ENCODE results near the gene RFC2. TPM values are rescaled to one million over a fixed set of nuclear protein-coding genes. Genes with fewer than 3 reads are reported as not detected.

Gene RFC2
- total RNA-seq, 2 experiments from 2014 or later: 77.4 to 79.2 TPM

GRCh38 chr7:74275401-74275881, 21.2 kb upstream of the RFC2 start:
- no peaks in the 10 kb centered on the region for H4K20me1 ChIP-seq (ENCODE audit: insufficient read depth, low read length)
- BruUV-seq (replicated peaks): no TSS peak
- H3K9me2 ChIP-seq (ENCODE audit: insufficient read depth, low read length): no peaks in the 10 kb centered on the region
- H3K9me3 ChIP-seq (ENCODE audit: low read length): no peaks in the 10 kb centered on the region
- no peaks in the 10 kb centered on the region for H3K79me2 ChIP-seq (ENCODE audit: insufficient read depth, low read depth, low read length)
- H3K4me2 ChIP-seq (ENCODE audit: low read length): no peak overlapping the region
- intact Hi-C loops (cut with micrococcal nuclease; ENCODE audit: unreplicated experiment): loop anchor here (2.0 kb wide), 1 partner anchor 125 kb away; no protein-coding TSS in a partner anchor
- DNase-seq (ENCODE audit: low spot score): peak; percentile 58
- H3K4me3 ChIP-seq (ENCODE audit: low read depth, low read length, poor library complexity, severe bottlenecking): no peak overlapping the region
- no peaks in the 10 kb centered on the region for H3K36me3 ChIP-seq (ENCODE audit: insufficient read depth, low read length)
- ChIA-PET POLR2A (interaction anchor here (0.7 to 0.9 kb wide), 4 partner anchors 9 to 196 kb away, joined by 3 to 5 read pairs (median 4); no protein-coding TSS in a partner anchor), CTCF (ENCODE audit: unreplicated experiment) (interaction anchor here (1.4 kb wide), 1 partner anchor 126 kb away, joined by 9 read pairs; no protein-coding TSS in a partner anchor)
- H2AFZ ChIP-seq (ENCODE audit: low read length): no peak overlapping the region
- H3K27ac ChIP-seq (ENCODE audit: low read depth, low read length, poor library complexity, severe bottlenecking): peak overlapping the region; percentile 23
- TF ChIP-seq CTCF (conservative IDR thresholded peaks at IDR 0.05; ENCODE audit: low read length) (peak; percentile 75), EZH2phosphoT487 (IDR thresholded peaks at IDR 0.05; ENCODE audit: borderline replicate concordance, low read depth, low read length) (no peak)
- H3K4me1 ChIP-seq (ENCODE audit: insufficient read depth, low read length, poor library complexity, severe bottlenecking): peaks cover 58% of the 10 kb centered on the region

DNA sequence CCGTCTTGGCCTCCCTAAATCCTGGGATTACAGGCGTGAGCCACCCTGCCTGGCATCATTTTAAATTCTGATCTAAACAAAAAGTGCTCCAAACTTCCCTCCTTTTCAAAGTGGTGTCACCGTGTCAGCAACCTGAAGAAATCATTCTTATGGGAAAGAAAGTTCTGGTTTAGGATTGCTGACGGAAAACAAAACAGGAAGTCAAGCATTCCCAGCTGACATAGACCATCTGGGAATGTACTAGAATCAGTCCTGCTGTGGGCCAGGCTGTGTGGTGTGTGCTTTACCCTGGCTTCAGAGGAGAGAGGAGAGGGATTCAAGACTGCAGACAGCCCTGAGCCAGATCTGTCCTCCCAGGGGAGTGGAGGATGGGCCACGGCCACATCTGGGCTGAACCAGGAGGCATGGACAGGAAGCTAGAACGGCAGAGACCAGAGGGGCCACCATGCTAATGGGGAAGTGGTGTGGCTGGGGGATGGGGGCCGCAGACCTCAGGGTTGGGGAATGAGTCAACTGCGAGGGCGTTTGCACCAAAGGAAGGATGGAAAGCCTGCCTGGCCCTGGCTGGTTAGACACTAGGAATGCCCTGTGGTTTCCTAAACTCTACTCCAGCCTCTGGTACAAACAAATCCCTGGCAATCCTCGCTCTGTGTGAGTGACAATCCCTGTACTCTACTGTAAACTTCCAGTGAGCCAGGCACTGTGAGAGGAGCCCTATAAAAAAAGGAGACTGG, 18.3 kb upstream of the RFC2 start:
- Histone ChIP-seq H4K20me1 (ENCODE audit: insufficient read depth, low read length) (no peaks in the 10 kb centered on the region), H3K27ac (ENCODE audit: low read depth, low read length, poor library complexity, severe bottlenecking) (peak overlapping the region; percentile 60), H3K4me1 (ENCODE audit: insufficient read depth, low read length, poor library complexity, severe bottlenecking) (peaks cover 42% of the 10 kb centered on the region), H3K9me3 (ENCODE audit: low read length) (no peaks in the 10 kb centered on the region), H3K9me2 (ENCODE audit: insufficient read depth, low read length) (no peaks in the 10 kb centered on the region), H3K4me3 (ENCODE audit: low read depth, low read length, poor library complexity, severe bottlenecking) (peak overlapping the region; percentile 45), H3K4me2 (ENCODE audit: low read length) (peak overlapping the region; percentile 67), H2AFZ (ENCODE audit: low read length) (peak overlapping the region; percentile 77), H3K79me2 (ENCODE audit: insufficient read depth, low read depth, low read length) (no peaks in the 10 kb centered on the region), H3K36me3 (ENCODE audit: insufficient read depth, low read length) (no peaks in the 10 kb centered on the region)
- peak; percentile 85 for DNase-seq (ENCODE audit: low spot score)
- intact Hi-C loops (cut with micrococcal nuclease; ENCODE audit: unreplicated experiment): no loop called here
- ChIA-PET POLR2A (interaction anchor here (0.5 to 2.1 kb wide), 3 partner anchors 12 to 79 kb away, joined by 3 to 5 read pairs (median 3); no protein-coding TSS in a partner anchor), CTCF (ENCODE audit: unreplicated experiment) (no interaction called here)
- no peak for TF ChIP-seq EZH2phosphoT487 (IDR thresholded peaks at IDR 0.05; ENCODE audit: borderline replicate concordance, low read depth, low read length)
- no peak for TF ChIP-seq CTCF (conservative IDR thresholded peaks at IDR 0.05; ENCODE audit: low read length)
- BruUV-seq (replicated peaks): no TSS peak

- CTCF ChIA-PET (ENCODE audit: unreplicated experiment): no interaction called here
- intact Hi-C loops (cut with micrococcal nuclease; ENCODE audit: unreplicated experiment): no loop called here
- peak overlapping the region; percentile 77 for H2AFZ ChIP-seq (ENCODE audit: low read length)
- H3K9me2 ChIP-seq (ENCODE audit: insufficient read depth, low read length): no peaks in the 10 kb centered on the region
- no peaks in the 10 kb centered on the region for H3K79me2 ChIP-seq (ENCODE audit: insufficient read depth, low read depth, low read length)
- H3K36me3 ChIP-seq (ENCODE audit: insufficient read depth, low read length): no peaks in the 10 kb centered on the region
- TF ChIP-seq EZH2phosphoT487 (IDR thresholded peaks at IDR 0.05; ENCODE audit: borderline replicate concordance, low read depth, low read length): no peak
- no peak for TF ChIP-seq CTCF (conservative IDR thresholded peaks at IDR 0.05; ENCODE audit: low read length)
- DNase-seq (ENCODE audit: low spot score): peak; percentile 79
- no peaks in the 10 kb centered on the region for H4K20me1 ChIP-seq (ENCODE audit: insufficient read depth, low read length)
- H3K27ac ChIP-seq (ENCODE audit: low read depth, low read length, poor library complexity, severe bottlenecking): peak overlapping the region; percentile 60
- peak overlapping the region; percentile 67 for H3K4me2 ChIP-seq (ENCODE audit: low read length)
- H3K4me1 ChIP-seq (ENCODE audit: insufficient read depth, low read length, poor library complexity, severe bottlenecking): peaks cover 47% of the 10 kb centered on the region
- POLR2A ChIA-PET: interaction anchor here (0.6 to 2.1 kb wide), 5 partner anchors 13 to 129 kb away, joined by 3 to 8 read pairs (median 3); partner anchors contain the start of gene CLIP2
- BruUV-seq (replicated peaks): no TSS peak
- peak overlapping the region; percentile 45 for H3K4me3 ChIP-seq (ENCODE audit: low read depth, low read length, poor library complexity, severe bottlenecking)
- no peaks in the 10 kb centered on the region for H3K9me3 ChIP-seq (ENCODE audit: low read length)
Measured at GRCh38 chr7:74271742-74272141, 17.5 kb upstream of the RFC2 start.

Measured in OCI-LY7 (cell line).